Activated CD8-positive, alpha-beta memory T cell treated with anti-CD3 and anti-CD28 coated beads, Interleukin-2, amount 50 U/mL, for 1 hour (primary cell): Measurements from ENCODE around the gene EYA4.
"Not testable (repeated sequence)": the region's sequence is repeated elsewhere in the genome, so short reads cannot be mapped to it uniquely, and the experiment has no call there.

Source experiments
- DNase-seq: peaks from one replicate; pipeline ENCODE4 v3.0.0-alpha.2; 2020; ENCODE audit errors: extremely low read depth

The EYA4 gene

GRCh38 chr6:133528566-133528965, 287.4 kb downstream of the EYA4 start:
- no peak for DNase-seq

DNA sequence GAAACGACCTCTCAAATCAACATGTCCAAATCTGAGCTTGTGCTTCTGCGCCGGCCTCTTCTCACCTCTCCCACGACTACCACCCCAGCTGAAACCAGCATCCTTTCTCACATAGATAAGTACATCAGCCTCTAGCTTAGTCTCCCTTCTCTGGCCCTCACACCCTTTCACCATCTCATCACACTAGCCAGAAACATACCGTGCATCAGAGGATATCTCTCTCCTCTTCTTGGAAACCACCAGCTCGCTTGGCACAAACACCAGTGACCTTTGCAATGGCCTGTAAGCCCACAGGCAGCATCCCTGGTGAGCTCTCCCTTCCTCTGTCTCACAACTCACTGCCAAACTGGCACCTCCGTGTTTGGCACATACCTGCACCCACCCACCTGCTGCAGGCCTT, 291.8 kb downstream of the EYA4 start:
- DNase-seq: no peak

DNA sequence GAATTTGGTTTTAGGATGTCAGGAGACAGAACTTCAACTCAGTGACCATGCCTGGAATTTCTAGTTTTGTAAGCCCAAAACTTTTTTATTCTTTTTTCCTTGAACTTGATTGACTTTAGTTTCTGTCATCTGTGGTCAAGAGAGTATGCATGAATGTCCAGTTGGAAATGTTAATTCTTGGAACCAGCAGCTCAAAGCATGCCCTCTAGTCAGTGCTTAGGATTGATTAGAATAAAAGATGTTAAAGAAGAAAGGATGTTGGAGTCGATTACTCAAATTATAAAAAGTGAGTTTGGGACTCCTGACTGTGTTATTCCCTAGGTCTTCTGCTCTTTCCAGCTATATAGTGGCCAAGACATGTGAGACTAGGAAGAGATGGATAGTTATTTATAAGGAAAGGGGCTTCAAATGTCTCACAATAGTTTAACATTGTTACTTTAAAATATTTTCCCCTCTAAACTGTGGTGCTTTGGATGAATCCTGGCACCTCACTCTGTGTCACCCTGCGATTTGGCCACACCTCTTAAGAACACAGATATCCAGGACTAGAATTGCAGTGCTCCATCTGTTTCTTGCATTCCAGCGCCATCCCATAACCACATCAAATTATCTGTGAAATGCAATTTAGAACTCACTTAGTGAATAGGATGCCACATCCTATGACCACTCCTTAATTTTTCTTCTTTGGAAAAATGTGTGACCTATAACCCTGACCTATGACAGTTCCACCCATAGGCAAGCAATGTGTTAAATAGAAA, 298.5 kb downstream of the EYA4 start:
- DNase-seq: no peak

GRCh38 chr6:133540361-133540760, 299.2 kb downstream of the EYA4 start:
- no peak for DNase-seq

- no peak for DNase-seq
These were observed 299.9 kb downstream of the EYA4 start for GRCh38 chr6:133541040-133541439.

- no peak for DNase-seq
These were observed 301.1 kb downstream of the EYA4 start for GRCh38 chr6:133542056-133542821.

DNA sequence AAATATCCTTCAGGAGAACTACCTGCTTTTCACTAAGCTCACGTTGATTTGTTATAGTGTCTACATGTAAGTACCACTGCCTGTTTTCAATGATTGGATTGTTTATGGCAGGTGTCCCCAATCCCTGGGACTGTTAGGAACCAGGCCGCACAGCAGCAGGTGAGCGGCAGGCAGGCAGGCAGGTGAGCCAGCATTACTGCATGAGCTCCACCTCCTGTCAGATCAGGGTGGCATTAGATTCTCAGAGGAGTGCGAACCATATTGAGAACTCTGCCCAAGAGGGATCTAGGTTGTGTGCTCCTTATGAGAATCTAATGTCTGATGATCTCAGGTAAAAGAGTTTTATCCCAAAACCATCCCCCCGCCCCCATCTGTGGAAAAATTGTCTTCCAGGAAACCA, 303.3 kb downstream of the EYA4 start:
- no peak for DNase-seq

- no peak for DNase-seq
These were observed 304.9 kb downstream of the EYA4 start for GRCh38 chr6:133546098-133546497.

DNA sequence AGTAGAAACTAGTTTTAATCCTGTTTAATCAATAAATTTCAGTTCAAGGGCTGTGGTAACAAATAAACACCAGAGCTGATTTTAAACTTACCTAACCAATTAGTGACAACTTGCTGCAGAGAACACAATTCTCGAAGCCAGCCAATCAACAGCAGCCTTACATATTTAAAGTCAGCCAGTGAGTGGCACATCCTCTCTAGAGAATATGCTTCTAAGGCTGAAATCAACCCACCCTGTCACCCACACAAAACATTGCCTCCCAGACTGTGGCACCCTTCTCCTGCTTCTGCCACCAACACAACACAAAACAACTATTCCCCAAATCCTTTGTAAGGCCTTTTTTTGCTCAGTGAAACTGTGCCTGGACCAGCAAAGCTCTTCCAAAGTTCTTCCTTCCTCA, 306.0 kb downstream of the EYA4 start:
- no peak for DNase-seq

DNA sequence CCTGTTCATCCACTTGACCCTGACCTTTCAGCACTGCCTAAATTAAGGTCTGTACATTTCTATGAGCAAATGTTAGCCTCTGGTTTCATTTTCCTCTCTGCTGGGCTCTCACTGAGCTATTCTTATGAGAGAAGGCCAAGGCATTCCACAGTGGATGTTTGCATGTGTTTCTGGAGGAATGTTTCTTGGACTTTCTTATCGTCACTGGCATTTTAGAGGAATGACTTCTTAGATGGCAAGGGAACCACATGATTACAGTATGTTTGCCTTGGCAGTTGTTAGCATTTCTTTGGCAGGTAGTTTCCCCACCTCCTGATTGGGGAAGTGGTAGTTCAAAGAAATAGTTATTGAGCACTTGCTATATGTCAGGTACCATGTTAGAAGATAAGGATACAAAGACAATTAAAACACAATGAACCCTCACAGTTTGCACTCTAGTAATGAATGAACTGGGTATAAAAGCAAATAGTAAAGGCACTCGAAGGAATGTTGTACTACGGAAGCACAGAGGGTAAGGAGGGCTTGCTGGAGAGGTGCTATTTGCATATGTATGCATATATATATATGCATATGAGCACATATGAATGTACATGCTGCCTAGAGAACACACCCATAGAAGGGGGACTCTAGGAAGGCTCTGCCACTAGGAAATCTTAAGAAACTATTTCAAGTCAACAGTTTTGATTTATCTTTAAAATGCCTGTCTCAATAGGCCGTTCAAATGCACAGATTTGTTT, 307.4 kb downstream of the EYA4 start:
- DNase-seq: no peak

- no peak for DNase-seq
These were observed 308.2 kb downstream of the EYA4 start for GRCh38 chr6:133549371-133549801.

DNA sequence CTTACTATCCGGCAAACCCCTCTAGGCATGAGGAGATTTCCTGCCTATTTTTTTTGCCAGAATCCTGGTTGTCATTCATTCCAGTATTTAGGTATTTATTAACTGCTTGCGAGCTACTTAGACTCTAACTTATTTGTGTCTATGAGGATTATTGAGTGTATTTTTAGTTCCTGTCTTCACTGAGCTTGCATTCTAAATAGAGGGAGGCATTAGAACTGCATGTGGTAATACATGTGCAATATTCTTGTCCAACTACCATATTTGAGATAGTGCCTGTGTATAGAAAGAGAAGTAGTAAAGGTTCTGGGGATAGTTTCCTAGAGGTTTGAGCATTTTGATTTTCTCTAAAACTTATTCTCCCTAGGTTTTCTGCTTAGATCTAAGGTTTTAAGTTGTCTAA, 308.9 kb downstream of the EYA4 start:
- DNase-seq: no peak

GRCh38 chr6:133551436-133551835, 310.3 kb downstream of the EYA4 start:
- no peak for DNase-seq

DNA sequence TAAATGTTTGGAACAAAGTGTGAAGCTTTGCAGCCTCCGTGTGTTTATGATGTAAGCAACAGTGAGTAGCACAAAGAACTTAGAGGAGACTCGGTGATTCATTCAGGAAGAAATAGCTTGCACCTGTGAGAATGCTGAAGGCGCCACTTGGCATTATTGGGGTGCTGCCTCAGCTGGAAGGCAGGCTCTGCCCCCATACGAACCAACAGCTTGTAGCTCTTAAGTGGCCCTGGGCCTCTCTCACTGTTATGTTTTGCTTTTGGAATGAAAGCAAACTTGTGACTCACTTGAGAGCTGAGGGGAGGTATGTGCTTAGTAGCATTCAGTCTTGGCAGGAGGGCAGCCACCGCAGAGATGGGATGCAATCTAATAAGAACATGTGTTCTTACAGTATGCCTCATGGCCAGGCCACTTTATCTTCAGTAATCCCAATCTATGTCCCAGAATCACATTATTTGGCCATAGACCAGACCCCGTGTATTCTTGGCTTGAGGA, 310.7 kb downstream of the EYA4 start:
- no peak for DNase-seq

- no peak for DNase-seq
These were observed 312.5 kb downstream of the EYA4 start for GRCh38 chr6:133553652-133554051.

- not testable (repeated sequence) for DNase-seq
These were observed 313.0 kb downstream of the EYA4 start for GRCh38 chr6:133554121-133554520.

GRCh38 chr6:133555685-133556084, 314.5 kb downstream of the EYA4 start:
- DNase-seq: no peak

DNA sequence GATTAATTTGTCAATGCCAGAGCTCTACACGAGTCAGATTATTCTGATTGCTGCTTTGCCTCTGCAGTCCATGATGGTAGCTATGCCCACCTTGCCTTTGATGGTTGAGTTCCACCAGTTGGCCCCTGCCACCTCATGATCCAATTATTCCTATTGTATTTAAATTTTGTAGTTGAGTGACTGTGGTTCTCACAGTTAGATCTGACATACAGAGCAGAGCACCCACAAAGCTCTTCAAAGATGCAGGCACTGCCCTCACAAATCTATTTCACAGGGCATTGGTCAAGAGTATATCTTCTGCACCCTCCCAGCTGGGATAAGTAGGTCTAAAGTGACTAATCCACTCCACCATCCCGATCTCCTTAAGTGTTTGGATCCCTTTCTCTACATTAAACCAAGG, 318.8 kb downstream of the EYA4 start:
- no peak for DNase-seq

- no peak for DNase-seq
These were observed 326.5 kb downstream of the EYA4 start for GRCh38 chr6:133567636-133568035.

GRCh38 chr6:133568970-133569889, 328.1 kb downstream of the EYA4 start:
- DNase-seq: no peak

DNA sequence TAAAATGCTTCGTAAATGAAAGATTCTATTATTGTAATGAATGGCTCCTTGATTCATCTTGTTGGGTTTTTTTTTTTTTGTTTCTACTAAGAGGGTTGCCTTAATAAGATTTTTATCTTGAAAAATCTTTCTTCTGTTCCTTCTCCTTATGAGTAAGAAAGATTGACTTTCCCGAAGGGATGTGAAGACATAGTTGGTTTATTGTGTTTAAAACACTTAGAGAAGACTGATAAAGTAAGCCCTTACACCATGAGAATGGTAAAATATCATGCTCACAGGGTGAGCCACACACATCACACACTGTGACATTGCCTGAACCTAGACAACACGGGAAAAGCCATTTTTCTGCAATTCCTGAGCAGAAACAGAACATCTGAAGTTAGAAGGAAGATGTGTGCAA, 330.5 kb downstream of the EYA4 start:
- no peak for DNase-seq
